ENCODE data around the gene C1QL4.
A peak's percentile ranks its signal among the peaks of the same experiment; 100 is the strongest.

C1QL4 gene

GRCh38 chr12:49297695-49298060, 39.3 kb downstream of the C1QL4 start:
- DNase-seq (ENCODE audit: low read depth), result no peak
- no peak overlapping the region for H3K4me3 ChIP-seq (ENCODE audit: low read depth, low read length)
- no peak for TF ChIP-seq CTCF (IDR thresholded peaks at IDR 0.05; ENCODE audit: control insufficient read depth, extremely low read depth, insufficient read depth)

- no peak for DNase-seq (ENCODE audit: low read depth)
- no peak for TF ChIP-seq CTCF (IDR thresholded peaks at IDR 0.05; ENCODE audit: control insufficient read depth, extremely low read depth, insufficient read depth)
- H3K4me3 ChIP-seq (ENCODE audit: low read depth, low read length), result no peak overlapping the region
These were observed 39.9 kb downstream of the C1QL4 start for GRCh38 chr12:49296836-49297694.

- DNase-seq (ENCODE audit: low read depth), result no peak
- no peak overlapping the region for H3K4me3 ChIP-seq (ENCODE audit: low read depth, low read length)
- peak; percentile 25 for TF ChIP-seq CTCF (IDR thresholded peaks at IDR 0.05; ENCODE audit: control insufficient read depth, extremely low read depth, insufficient read depth)
These were observed 40.8 kb downstream of the C1QL4 start for GRCh38 chr12:49296034-49296835.

- TF ChIP-seq CTCF (IDR thresholded peaks at IDR 0.05; ENCODE audit: control insufficient read depth, extremely low read depth, insufficient read depth), result no peak
- H3K4me3 ChIP-seq (ENCODE audit: low read depth, low read length), result peak within 1 kb of the TSS; percentile 35
- DNase-seq (ENCODE audit: low read depth), result no peak
These were observed 41.7 kb downstream of the C1QL4 start, which contains the start of gene PRPH for GRCh38 chr12:49295082-49295936. Gene PRPH, plus strand, starts transcription at chr12:49295147. Its CDS starts 54 bp downstream, at chr12:49295201.

- no peak for DNase-seq (ENCODE audit: low read depth)
- no peak overlapping the region for H3K4me3 ChIP-seq (ENCODE audit: low read depth, low read length)
- no peak for TF ChIP-seq CTCF (IDR thresholded peaks at IDR 0.05; ENCODE audit: control insufficient read depth, extremely low read depth, insufficient read depth)
These were observed 42.2 kb downstream of the C1QL4 start for GRCh38 chr12:49294804-49295081.

GRCh38 chr12:49294086-49294803, 42.7 kb downstream of the C1QL4 start:
- no peak for TF ChIP-seq CTCF (IDR thresholded peaks at IDR 0.05; ENCODE audit: control insufficient read depth, extremely low read depth, insufficient read depth)
- no peak for DNase-seq (ENCODE audit: low read depth)
- H3K4me3 ChIP-seq (ENCODE audit: low read depth, low read length), result peak overlapping the region; percentile 35
